Fibroblast of lung (primary cell): ENCODE measurements around the gene PLXNA2.

Experiments
- EZH2 ChIP-seq: IDR thresholded peaks from 2 replicates; pipeline ENCODE4 v1.5.1; 2012; ENCODE audit warnings: low read length, control low read depth, mild to moderate bottlenecking; ENCODE audit errors: missing control alignments
- TF ChIP-seq, protein P1 (sequence below), 2 donors: IDR thresholded peaks in 1 of 2; conservative IDR thresholded peaks in 1 of 2; 1 replicate in 1 of 2; 2 replicates in 1 of 2; pipeline ENCODE4 v1.5.1; 2011 to 2012; ENCODE audit warnings: low read length in 2 of 2, control low read depth in 1 of 2, inconsistent platforms in 1 of 2, low read depth in 1 of 2, mild to moderate bottlenecking in 1 of 2

GRCh38 chr1:208033236-208033635 lies 210.9 kb downstream of the PLXNA2 start:
- TF ChIP-seq, protein P1, sequence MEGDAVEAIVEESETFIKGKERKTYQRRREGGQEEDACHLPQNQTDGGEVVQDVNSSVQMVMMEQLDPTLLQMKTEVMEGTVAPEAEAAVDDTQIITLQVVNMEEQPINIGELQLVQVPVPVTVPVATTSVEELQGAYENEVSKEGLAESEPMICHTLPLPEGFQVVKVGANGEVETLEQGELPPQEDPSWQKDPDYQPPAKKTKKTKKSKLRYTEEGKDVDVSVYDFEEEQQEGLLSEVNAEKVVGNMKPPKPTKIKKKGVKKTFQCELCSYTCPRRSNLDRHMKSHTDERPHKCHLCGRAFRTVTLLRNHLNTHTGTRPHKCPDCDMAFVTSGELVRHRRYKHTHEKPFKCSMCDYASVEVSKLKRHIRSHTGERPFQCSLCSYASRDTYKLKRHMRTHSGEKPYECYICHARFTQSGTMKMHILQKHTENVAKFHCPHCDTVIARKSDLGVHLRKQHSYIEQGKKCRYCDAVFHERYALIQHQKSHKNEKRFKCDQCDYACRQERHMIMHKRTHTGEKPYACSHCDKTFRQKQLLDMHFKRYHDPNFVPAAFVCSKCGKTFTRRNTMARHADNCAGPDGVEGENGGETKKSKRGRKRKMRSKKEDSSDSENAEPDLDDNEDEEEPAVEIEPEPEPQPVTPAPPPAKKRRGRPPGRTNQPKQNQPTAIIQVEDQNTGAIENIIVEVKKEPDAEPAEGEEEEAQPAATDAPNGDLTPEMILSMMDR (conservative IDR thresholded peaks at IDR 0.05 in 1 of 2, IDR thresholded peaks at IDR 0.05 in 1 of 2; ENCODE audit: low read depth in 1 of 2, low read length in 2 of 2) = no peak
- TF ChIP-seq EZH2 = no peak
